Measurements from ENCODE around the gene CIB1.

CIB1 gene

DNA sequence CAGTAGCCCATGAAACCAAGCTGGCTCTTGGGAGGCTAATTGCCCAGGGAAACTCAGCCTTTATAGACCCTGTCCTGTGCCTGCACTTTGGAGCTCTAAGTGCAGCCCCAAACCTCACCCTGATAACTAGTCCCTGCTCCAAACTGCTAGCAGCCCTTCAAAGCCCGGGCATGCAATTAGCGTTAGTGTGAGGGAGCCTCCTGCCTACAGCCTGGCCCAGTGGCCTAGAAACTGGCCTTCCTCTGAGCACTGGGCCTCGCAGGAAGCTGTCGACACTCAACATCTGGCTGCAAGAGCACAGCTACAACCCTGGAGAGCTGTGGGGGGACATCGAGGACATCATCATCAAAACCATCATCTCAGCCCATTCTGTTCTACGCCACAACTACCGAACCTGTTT, 24.0 kb upstream of the CIB1 start:
- H3K4me3 Mint-ChIP-seq = no peak overlapping the region
- DNase-seq (no peak), ATAC-seq (no peak)
- no peaks in the 10 kb centered on the region for H3K27me3 Mint-ChIP-seq
- no peak overlapping the region for H3K27ac Mint-ChIP-seq
- no peaks in the 10 kb centered on the region for H3K4me1 Mint-ChIP-seq
- no peaks in the 10 kb centered on the region for H3K9me3 Mint-ChIP-seq

DNA sequence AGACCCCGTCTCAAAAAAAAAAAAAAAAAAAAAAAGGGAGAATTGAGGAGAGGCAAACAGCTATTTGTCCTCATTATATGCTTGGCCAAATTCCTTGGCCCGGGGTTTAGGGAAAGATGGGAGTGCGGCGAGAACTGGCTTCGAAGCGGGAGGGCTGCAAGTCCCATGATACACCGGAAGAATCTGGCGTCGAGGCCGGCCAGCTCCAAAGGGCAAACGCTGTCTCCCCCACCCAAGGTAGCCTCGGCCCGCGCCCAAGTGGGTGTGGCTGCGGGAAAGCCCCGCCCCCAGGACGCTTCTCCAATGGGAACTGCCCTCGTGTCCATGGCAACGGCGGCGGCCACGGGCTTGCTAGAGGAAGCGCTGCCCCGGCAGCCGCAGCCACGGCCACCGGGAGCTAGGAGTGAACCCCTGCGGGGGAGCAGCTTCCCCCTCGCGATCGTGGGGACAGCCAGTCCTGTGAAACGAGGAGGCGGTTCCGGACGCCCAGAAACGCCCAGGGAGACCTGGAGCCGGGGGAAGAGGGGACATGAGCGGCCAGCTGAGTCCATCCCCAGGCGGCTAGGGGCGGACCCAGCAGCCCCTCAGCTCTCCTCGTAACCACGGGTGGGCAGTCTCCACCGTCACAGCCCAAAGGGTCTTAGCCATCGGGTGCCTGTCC, 15.6 kb upstream of the CIB1 start, which contains the start of gene TTLL13:
Gene TTLL13, plus strand, starts transcription at position 354 of the 661 bp plus-strand sequence. CDS start 1,075 bp downstream, outside the sequence.
- H3K4me1 Mint-ChIP-seq = peaks cover 19% of the 10 kb centered on the region
- H3K27ac Mint-ChIP-seq = peak within 1 kb of the TSS in 1 of 2 donors; percentile 61
- peak within 1 kb of the TSS; percentile 74 to 83 for H3K4me3 Mint-ChIP-seq
- H3K27me3 Mint-ChIP-seq = no peaks in the 10 kb centered on the region
- ATAC-seq (peak; percentile 90), DNase-seq (peak; percentile 70 to 82)
- H3K9me3 Mint-ChIP-seq = no peaks in the 10 kb centered on the region

DNA sequence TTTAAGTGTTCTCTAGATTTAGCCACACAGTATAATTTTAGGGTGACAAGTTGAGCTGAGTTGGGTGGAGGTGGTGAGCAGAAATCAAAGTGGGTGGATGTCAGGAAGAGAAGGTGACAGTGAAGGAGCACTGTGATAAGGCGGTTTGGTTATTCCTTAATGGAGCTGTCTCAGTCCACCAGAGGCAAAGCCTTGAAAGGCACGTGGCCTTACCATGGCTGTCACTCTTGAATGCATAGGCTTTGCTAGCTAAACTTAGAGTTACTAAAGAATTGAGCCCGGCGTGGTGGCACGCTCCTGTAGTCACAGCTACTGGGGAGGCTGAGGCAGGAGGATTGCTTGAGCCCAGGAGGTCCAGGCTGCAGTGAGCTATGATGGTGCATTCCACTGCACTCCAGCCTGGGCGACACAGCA, 15.1 kb upstream of the CIB1 start:
- Mint-ChIP-seq H3K27me3 (no peaks in the 10 kb centered on the region), H3K4me3 (peak overlapping the region; percentile 74 to 83), H3K27ac (peak overlapping the region in 1 of 2 donors; percentile 61), H3K9me3 (no peaks in the 10 kb centered on the region), H3K4me1 (peaks cover 19% of the 10 kb centered on the region)
- no peak for DNase-seq
- peak; percentile 33 for ATAC-seq

DNA sequence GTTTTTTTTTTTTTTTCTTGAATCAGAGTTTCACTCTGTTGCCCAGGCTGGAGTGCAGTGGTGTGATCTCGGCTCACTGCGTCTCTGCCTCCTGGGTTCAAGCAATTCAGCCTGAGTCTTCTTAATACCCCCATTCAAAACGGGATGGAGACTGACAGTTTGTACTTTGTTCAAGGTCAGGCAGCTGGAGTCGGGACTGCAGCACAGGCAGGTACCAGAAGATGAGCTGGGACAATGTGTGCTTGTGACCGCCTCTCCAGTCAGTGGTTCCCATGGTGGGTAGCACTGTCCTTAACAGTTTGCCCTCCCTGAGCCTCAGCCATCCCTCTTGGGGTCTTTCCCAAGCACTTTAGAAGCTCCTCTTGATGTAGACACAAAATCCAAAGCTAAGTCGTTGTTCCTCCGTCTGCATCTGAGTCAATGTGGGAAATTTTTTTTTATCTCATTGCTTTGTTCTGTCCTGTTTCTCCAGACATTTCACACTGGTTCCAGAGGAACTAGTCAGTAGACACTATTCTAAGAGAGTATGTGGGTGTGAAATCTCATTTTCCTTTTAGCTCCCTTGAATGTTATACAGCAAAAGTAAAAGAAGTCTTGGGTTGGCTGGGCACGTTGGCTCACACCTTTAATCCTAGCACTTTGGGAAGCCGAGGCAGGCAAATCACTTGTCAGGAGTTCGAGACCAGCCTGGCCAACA, 10.3 kb upstream of the CIB1 start:
- no peaks in the 10 kb centered on the region for H3K9me3 Mint-ChIP-seq
- DNase-seq (no peak), ATAC-seq (no peak)
- no peaks in the 10 kb centered on the region for H3K27me3 Mint-ChIP-seq
- no peak overlapping the region for H3K4me3 Mint-ChIP-seq
- no peak overlapping the region for H3K27ac Mint-ChIP-seq
- H3K4me1 Mint-ChIP-seq = peaks cover 9% of the 10 kb centered on the region

DNA sequence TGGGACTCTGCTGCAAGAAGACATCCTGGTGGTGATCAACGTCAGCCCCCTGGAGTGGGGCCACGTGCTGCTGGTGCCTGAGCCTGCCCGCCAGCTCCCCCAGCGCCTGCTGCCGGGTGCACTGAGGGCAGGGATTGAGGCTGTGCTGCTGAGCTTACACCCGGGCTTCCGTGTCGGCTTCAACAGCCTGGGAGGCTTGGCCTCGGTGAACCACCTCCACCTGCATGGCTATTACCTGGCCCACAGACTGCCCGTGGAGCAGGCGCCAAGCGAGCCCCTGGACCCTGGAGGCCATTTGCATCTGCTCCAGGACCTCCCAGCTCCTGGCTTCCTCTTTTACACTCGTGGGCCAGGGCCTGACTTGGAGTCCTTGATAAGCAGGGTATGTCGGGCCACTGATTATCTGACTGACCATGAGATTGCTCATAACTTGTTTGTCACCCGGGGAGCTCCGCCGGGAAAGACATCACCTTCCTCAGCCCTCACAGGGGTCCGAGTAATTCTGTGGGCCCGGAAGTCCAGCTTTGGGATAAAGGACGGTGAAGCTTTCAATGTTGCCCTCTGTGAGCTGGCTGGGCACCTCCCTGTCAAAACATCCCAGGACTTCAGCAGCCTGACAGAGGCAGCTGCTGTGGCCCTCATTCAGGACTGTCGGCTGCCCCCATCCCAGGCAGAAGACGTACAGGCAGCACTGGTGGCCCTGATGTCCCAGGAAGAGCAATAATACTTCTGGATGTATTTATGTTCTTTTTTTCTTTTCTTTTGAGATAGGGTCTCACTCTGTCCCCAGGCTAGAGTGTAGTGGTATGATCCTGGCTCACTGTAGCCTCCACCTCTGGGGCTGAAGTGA, 7.8 kb upstream of the CIB1 start:
- Mint-ChIP-seq H3K4me3 (no peak overlapping the region), H3K4me1 (peaks cover 11% of the 10 kb centered on the region), H3K27me3 (no peaks in the 10 kb centered on the region), H3K9me3 (no peaks in the 10 kb centered on the region), H3K27ac (no peak overlapping the region)
- DNase-seq (no peak), ATAC-seq (peak; percentile 28)

DNA sequence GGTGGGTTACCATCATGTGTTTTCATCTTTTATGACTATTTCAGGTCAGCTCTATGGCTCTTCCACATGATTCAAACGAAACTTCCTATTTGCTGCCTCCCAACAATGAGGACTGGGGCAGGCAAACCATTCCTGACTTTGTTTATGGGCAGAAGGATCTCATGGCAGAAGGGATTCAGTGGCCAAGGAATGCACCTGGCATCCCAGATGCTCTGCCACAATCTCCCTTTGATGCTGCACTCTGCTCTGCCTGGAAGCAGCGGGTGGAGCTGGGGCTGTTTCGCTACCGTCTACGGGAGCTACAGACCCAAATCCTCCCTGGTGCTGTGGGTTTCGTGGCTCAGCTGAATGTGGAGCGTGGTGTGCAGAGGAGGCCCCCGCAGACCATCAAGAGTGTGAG, 7.1 kb upstream of the CIB1 start:
- Mint-ChIP-seq H3K27me3 (no peaks in the 10 kb centered on the region), H3K4me3 (no peak overlapping the region), H3K9me3 (no peaks in the 10 kb centered on the region), H3K27ac (no peak overlapping the region), H3K4me1 (peaks cover 11% of the 10 kb centered on the region)
- ATAC-seq = no peak
- no peak for DNase-seq

DNA sequence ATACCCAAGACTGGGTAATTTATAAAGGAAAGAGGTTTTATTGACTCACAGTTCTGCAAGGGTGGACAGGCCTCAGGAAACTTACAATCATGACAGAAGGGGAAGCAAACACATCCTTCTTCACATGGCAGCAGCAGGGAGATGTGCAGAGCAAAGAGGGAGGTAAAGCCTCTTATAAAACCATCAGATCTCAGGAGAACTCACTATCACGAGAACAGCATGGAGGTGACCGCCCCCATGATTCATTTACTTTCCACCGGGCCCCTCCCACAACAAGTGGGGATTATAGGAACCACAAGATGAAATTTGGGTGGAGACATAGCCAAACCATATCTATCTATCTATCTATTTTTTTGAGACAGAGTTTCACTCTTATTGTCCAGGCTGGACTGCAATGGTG, 5.6 kb upstream of the CIB1 start:
- Mint-ChIP-seq H3K4me3 (no peak overlapping the region), H3K9me3 (no peaks in the 10 kb centered on the region), H3K27me3 (no peaks in the 10 kb centered on the region), H3K4me1 (peaks cover 24% of the 10 kb centered on the region), H3K27ac (no peak overlapping the region)
- ATAC-seq = no peak
- DNase-seq = no peak

DNA sequence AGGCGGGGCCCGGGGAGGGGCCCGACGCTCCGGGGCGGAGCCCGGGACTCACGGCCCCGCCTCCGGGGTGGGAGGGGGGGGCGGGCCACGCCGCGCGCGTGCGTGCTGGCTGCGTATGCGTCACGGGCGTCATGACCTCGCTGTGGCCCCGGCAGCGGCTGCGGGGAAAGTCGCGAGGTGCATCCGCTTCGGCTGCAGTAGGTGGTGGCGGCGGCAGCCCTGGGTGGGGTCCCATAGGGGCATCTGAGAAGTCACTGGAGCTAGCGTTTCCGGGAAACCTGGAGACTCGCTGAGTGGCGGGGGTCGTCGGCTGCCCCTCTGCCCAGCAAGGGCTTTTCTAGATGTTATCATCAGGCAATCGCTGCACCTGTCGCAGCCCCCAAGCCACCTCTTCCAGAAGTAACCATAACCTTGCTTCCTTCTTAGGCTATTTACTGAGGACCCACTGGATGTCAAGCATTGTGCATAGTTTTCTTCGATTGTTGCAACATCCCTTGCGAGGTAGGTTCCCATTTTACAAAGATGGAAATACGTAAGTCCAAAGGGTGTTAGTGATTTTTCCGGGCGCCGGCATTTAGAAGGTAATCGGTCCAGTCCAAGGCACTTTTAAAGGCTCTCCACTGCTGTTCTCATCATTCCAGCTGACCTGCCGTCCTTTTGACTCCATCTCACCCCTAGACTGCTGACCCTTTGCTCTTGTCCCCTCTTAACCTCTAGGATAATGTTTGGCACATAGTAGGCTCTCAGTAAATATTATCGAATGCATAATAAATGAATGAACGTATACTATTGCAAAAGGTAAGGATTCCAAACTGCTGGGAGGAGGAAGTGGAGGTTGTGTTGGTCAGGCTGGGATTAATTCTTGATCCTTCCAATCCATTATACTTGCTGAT, 601 bp upstream of the CIB1 start, which contains the start of gene GDPGP1:
Gene GDPGP1, plus strand, starts transcription at position 114 of the 893 bp plus-strand sequence. CDS start 6,700 bp downstream, outside the sequence.
- DNase-seq = no peak
- ATAC-seq = peak; percentile 80
- Mint-ChIP-seq H3K27me3 (no peaks in the 10 kb centered on the region), H3K4me3 (peak within 1 kb of the TSS; percentile 89 to 93), H3K27ac (peak within 1 kb of the TSS; percentile 83 to 94), H3K9me3 (no peaks in the 10 kb centered on the region), H3K4me1 (peaks cover 60% of the 10 kb centered on the region)

DNA sequence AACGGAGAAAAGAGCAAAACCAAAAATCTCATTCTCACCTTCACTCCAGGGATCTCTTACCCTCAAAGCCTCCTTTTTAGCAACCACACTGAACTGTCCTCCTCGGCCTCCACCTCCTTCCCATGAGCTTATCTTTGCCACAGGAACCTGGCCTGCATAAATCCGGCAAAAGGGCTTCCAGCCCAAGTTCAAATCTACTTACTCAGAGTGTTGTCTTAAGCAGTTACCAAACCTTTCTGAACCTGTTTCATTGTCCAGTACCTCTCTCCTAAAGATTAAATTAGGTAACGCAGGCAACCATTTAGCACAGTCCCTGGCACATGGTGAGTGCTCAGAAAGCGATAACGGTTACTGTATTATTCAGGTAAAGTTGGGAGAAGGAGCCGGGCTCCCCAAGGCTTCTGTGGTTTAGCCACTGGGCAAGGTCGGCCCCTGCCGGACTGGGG, 777 bp downstream of the CIB1 start:
- H3K9me3 Mint-ChIP-seq = no peaks in the 10 kb centered on the region
- no peaks in the 10 kb centered on the region for H3K27me3 Mint-ChIP-seq
- peak overlapping the region; percentile 89 to 93 for H3K4me3 Mint-ChIP-seq
- no peak for DNase-seq
- no peak for ATAC-seq
- peaks cover 59% of the 10 kb centered on the region for H3K4me1 Mint-ChIP-seq
- peak overlapping the region; percentile 54 to 74 for H3K27ac Mint-ChIP-seq

DNA sequence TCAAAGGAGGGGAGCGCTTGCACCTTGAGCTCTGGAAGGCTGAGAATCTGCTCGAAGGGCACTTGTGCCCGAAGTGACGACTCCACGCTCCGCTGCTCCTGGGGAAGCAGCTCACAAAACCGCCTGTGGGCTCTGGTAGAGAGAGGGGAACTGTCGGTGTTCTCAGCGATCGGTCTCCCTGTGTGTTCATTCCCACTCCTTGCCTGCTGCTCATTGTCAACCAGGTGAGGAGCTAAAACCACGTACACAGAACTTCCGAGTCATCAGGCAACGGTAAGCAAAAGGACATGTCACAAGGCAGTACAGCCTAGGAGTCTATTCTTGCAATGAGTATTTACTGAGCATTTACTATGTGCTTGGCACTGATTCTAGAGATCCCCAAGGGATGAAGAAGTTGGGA, 1.5 kb downstream of the CIB1 start:
- Mint-ChIP-seq H3K27ac (peak overlapping the region; percentile 34 to 35), H3K4me1 (peaks cover 59% of the 10 kb centered on the region), H3K4me3 (peak overlapping the region; percentile 89 to 93), H3K9me3 (no peaks in the 10 kb centered on the region), H3K27me3 (no peaks in the 10 kb centered on the region)
- ATAC-seq (no peak), DNase-seq (no peak)

DNA sequence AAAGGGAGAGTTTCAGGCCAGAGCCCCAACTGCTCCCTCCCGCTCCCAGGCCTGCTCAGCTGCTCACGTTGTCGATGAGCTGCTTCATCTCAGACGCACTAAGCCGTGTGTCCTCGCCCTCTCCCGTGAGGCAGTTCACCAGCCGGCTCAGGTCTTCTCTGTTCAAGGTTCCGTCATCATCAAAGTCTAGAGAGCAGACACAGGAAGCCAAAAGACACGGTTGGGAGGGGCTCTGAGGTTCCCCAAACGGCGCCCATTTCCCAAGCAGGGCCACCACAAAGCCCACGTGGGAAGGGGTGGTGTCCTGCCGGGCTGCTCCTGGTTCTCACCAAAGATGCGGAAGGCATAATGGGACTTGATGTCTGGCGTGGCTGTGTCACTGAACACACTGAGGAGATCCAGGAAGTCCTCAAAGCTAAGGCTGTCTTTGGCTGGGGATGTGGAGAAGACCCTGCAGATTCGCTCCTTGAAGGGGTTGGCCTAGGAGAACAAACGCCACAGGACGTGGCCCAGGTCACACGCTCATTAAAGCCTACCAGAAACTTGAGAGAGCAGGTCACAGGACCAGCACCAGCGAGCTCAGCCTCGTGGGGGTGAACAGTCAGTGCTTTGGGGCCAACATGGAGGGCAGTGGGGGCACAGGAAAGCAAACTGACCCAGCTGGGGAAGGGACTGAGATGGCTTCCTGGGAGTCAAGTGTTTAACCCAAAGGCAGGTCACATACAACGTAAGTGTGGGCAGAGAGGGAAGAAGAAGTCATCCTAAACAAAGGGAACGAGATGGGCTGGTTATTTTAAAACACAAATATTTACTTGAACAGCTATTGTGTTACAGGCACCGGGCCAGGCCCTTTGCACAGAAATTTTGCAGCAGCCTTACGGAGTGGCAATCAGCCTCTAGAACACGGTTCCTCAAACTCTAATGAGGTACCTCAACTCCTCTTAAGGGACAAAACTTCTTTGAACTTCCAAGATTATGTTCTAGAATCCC, 2.4 kb downstream of the CIB1 start:
- Mint-ChIP-seq H3K4me1 (peaks cover 59% of the 10 kb centered on the region), H3K4me3 (peak overlapping the region; percentile 89 to 93)

DNA sequence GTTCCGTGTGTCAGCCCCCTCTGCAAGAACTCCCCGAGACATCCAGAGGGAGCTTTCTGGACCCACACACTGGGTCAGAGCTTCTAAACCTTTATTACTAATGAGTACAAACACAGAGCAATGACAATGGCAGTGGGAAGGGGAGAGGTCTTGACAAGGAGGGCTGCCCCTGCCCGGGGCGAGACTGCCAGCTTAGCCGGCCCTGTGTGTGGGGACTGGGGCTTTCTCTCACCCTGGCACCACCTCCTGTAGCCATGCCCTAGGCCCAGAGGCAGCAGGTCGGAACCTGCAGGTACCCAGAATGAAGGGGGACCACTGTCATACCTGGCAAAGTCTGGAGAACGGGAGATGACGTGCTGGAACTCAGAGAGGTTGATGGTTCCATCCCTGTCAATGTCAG, 3.1 kb downstream of the CIB1 start:
- H3K4me1 Mint-ChIP-seq = peaks cover 57% of the 10 kb centered on the region
- peak overlapping the region; percentile 98 to 99 for H3K27ac Mint-ChIP-seq
- H3K4me3 Mint-ChIP-seq = peak overlapping the region; percentile 89
- ATAC-seq (no peak), DNase-seq (no peak)
- no peaks in the 10 kb centered on the region for H3K9me3 Mint-ChIP-seq
- H3K27me3 Mint-ChIP-seq = no peaks in the 10 kb centered on the region

More for the DNA sequence above, 2.4 kb downstream of the CIB1 start:
- peak; percentile 67 for ATAC-seq
- DNase-seq = peak; percentile 49 to 72
- peak overlapping the region; percentile 98 to 99 for H3K27ac Mint-ChIP-seq
- H3K27me3 Mint-ChIP-seq = no peaks in the 10 kb centered on the region
- H3K9me3 Mint-ChIP-seq = no peaks in the 10 kb centered on the region

DNA sequence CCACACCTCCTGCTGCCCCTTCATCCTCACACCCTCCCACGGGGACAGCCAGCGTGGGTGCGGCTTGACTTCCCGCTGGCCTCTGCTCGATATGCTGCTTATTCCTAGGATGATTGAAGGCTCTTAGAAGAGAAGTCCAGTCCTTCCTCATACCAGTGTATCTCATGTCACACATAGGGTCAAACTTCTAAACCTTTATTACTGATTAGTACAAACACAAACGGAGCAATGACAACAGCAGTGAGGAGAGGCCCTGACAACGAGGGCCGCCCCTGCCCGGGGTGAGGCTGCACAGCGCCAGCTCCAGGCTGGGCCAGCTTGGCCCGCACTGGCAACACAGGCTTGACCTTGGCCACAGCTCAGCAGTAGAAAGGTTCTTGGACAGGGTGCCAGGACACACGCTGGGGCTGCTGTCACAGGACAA, 3.7 kb downstream of the CIB1 start:
- Mint-ChIP-seq H3K9me3 (no peaks in the 10 kb centered on the region), H3K27ac (peak overlapping the region in 1 of 2 donors; percentile 34), H3K4me1 (peaks cover 52% of the 10 kb centered on the region), H3K4me3 (peak overlapping the region; percentile 89), H3K27me3 (no peaks in the 10 kb centered on the region)
- DNase-seq = no peak
- no peak for ATAC-seq

DNA sequence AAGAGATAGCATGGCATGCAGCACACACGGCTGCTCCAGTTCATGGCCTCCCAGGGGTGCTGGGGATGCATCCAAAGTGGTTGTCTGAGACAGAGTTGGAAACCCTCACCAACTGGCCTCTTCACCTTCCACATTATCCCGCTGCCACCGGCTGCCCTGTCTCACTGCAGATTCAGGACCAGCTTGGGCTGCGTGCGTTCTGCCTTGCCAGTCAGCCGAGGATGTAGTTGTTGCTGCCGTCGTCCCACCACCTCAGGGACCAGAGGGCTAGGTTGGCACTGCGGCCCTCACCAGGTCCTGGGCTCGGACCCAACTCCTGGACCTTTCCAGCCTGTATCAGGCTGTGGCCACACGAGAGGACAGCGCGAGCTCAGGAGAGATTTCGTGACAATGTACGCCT, 4.8 kb downstream of the CIB1 start:
- H3K27ac Mint-ChIP-seq = peak overlapping the region in 1 of 2 donors; percentile 5
- no peaks in the 10 kb centered on the region for H3K27me3 Mint-ChIP-seq
- H3K9me3 Mint-ChIP-seq = no peaks in the 10 kb centered on the region
- ATAC-seq = no peak
- H3K4me3 Mint-ChIP-seq = no peak overlapping the region
- H3K4me1 Mint-ChIP-seq = peaks cover 44% of the 10 kb centered on the region
- DNase-seq = no peak
